ENCODE measurements around the gene ANO4. TPM values are rescaled to one million over a fixed set of nuclear protein-coding genes. Genes with fewer than 3 reads are reported as not detected.

Gene ANO4
- under 1 TPM in 1 of 4 donors, not detected in 3; 0.06 TPM for total RNA-seq

GRCh38 chr12:100794441-100795173 is at the start of gene ANO4:
Gene ANO4, plus strand, starts transcription at chr12:100794776. Its CDS starts 107,010 bp downstream, at chr12:100901786.
- TF ChIP-seq POLR2A (IDR thresholded peaks at IDR 0.05), result no peak
- no peak for TF ChIP-seq CTCF (IDR thresholded peaks at IDR 0.05)
- WGBS, 2 donors, result 7 to 8% methylated on average over 18 of the region's 18 CpGs
- intact Hi-C loops (cut with DNase I; ENCODE audit: low total_unique reads), result no loop called here
- H3K4me3 ChIP-seq (ENCODE audit: low read depth, poor library complexity, severe bottlenecking), result no peak within 1 kb of the TSS
- no peak for DNase-seq (ENCODE audit: low spot score in 2 of 2)

GRCh38 chr12:100745378-100746071 is 49.1 kb upstream of the ANO4 start:
- DNase-seq (ENCODE audit: low spot score in 2 of 2), result no peak
- 74 to 84% methylated on average over 3 of the region's 3 CpGs for WGBS, 2 donors
- TF ChIP-seq CTCF (IDR thresholded peaks at IDR 0.05) (no peak), POLR2A (IDR thresholded peaks at IDR 0.05) (no peak)
- intact Hi-C loops (cut with DNase I; ENCODE audit: low total_unique reads), result no loop called here
- H3K4me3 ChIP-seq (ENCODE audit: low read depth, poor library complexity, severe bottlenecking), result no peak overlapping the region

GRCh38 chr12:100752841-100753240 is 41.7 kb upstream of the ANO4 start:
- WGBS, 2 donors, result 40 to 44% methylated on average over 2 of the region's 2 CpGs
- peak in 1 of 2 donors; percentile 23 for DNase-seq (ENCODE audit: low spot score in 2 of 2)
- intact Hi-C loops (cut with DNase I; ENCODE audit: low total_unique reads), result no loop called here
- TF ChIP-seq POLR2A (IDR thresholded peaks at IDR 0.05), result no peak
- TF ChIP-seq CTCF (IDR thresholded peaks at IDR 0.05), result no peak
- no peak overlapping the region for H3K4me3 ChIP-seq (ENCODE audit: low read depth, poor library complexity, severe bottlenecking)

GRCh38 chr12:100753837-100754236 is 40.7 kb upstream of the ANO4 start:
- intact Hi-C loops (cut with DNase I; ENCODE audit: low total_unique reads), result no loop called here
- TF ChIP-seq POLR2A (IDR thresholded peaks at IDR 0.05) (no peak), CTCF (IDR thresholded peaks at IDR 0.05) (no peak)
- DNase-seq (ENCODE audit: low spot score in 2 of 2), result no peak
- no peak overlapping the region for H3K4me3 ChIP-seq (ENCODE audit: low read depth, poor library complexity, severe bottlenecking)
- 60 to 61% methylated on average over 2 of the region's 2 CpGs for WGBS, 2 donors

GRCh38 chr12:100755186-100755585 is 39.4 kb upstream of the ANO4 start:
- no peak overlapping the region for H3K4me3 ChIP-seq (ENCODE audit: low read depth, poor library complexity, severe bottlenecking)
- intact Hi-C loops (cut with DNase I; ENCODE audit: low total_unique reads), result no loop called here
- DNase-seq (ENCODE audit: low spot score in 2 of 2), result no peak
- no peak for TF ChIP-seq POLR2A (IDR thresholded peaks at IDR 0.05)
- WGBS, 2 donors, result 94% methylated on average over 1 of the region's 1 CpG

GRCh38 chr12:100758083-100758482 is 36.5 kb upstream of the ANO4 start:
- intact Hi-C loops (cut with DNase I; ENCODE audit: low total_unique reads), result no loop called here
- WGBS, 2 donors, result 93 to 97% methylated on average over 2 of the region's 2 CpGs
- DNase-seq (ENCODE audit: low spot score in 2 of 2), result no peak
- TF ChIP-seq POLR2A (IDR thresholded peaks at IDR 0.05) (no peak), CTCF (IDR thresholded peaks at IDR 0.05) (no peak)
- no peak overlapping the region for H3K4me3 ChIP-seq (ENCODE audit: low read depth, poor library complexity, severe bottlenecking)

Data from lower leg skin (tissue), 4 donors.